Tibial nerve (tissue), 4 donors: Measurements from ENCODE around the gene MLLT10. TPM values are rescaled to one million over a fixed set of nuclear protein-coding genes. Genes with fewer than 3 reads are reported as not detected.

Source experiments
- DNase-seq, 2 donors: peaks; one replicate each; pipeline ENCODE4 v3.0.0-alpha.2; 2019; ENCODE audit warnings: low spot score in 2 of 2
- H3K27ac ChIP-seq, 4 donors: fragments of 200-600 bp; sonication (generic) in 3 of 4; one replicate each; pipeline ENCODE4 v1.5.1; 2017 to 2019; ENCODE audit warnings: mild to moderate bottlenecking in 1 of 4
- H3K27me3 ChIP-seq, 2 donors: fragments of 200-600 bp; sonication (generic) in 1 of 2; one replicate each; pipeline versions ENCODE4 v1.5.1 to v1.6.0; 2017 to 2019
- H3K36me3 ChIP-seq, 3 donors: fragments of 200-600 bp; sonication (generic); one replicate each; pipeline ENCODE4 v1.5.1; 2018 to 2019
- H3K4me1 ChIP-seq, 4 donors: fragments of 200-600 bp; sonication (generic) in 3 of 4; one replicate each; pipeline ENCODE4 v1.5.1; 2017 to 2019
- H3K4me3 ChIP-seq, 4 donors: fragments of 200-600 bp; sonication (generic) in 3 of 4; one replicate each; pipeline ENCODE4 v1.5.1; 2017 to 2019; ENCODE audit warnings: mild to moderate bottlenecking in 1 of 4, moderate library complexity in 1 of 4
- H3K9me3 ChIP-seq, 4 donors: fragments of 200-600 bp; sonication (generic) in 3 of 4; one replicate each; pipeline ENCODE4 v1.5.1; 2017 to 2019
- EP300 ChIP-seq, 2 donors: sonication (generic); formaldehyde crosslinking; IDR thresholded peaks; one replicate each; pipeline ENCODE4 v1.6.1; 2017; ENCODE audit warnings: antibody characterized with exemption in 2 of 2, mild to moderate bottlenecking in 1 of 2
- POLR2A ChIP-seq, 2 donors: fragments of 450-650 bp; IDR thresholded peaks; one replicate each; pipeline ENCODE4 v1.6.1; 2017; ENCODE audit warnings: antibody characterized with exemption in 2 of 2, mild to moderate bottlenecking in 2 of 2, moderate library complexity in 2 of 2
- WGBS, 2 donors: methylation state at CpG; one replicate each; pipeline ENCODE4 v1.1.5; 2018; 5-methylcytosine and 5-hydroxymethylcytosine counted together
- total RNA-seq, 4 donors: library from RNA; depleted of rRNA; stranded (reverse); fragments of >200 nt; gene quantifications; one replicate each; pipeline ENCODE4 v1.1.0, GENCODE V29; 2016
- TF ChIP-seq, protein P1 (sequence below), 5 experiments: fragments of 200-600 bp in 3 of 5; fragments of 450-650 bp in 2 of 5; sonication (generic) in 3 of 5; IDR thresholded peaks; one replicate each; pipeline ENCODE4 v1.5.1; 2016 to 2019; ENCODE audit warnings: antibody characterized with exemption in 5 of 5, mild to moderate bottlenecking in 3 of 5, moderate library complexity in 2 of 5

MLLT10 gene
- total RNA-seq, 4 donors from 2014 or later = 40.6 to 60.9 (median 47.5) TPM

- H3K27ac ChIP-seq = peak overlapping the region; percentile 74 to 90 (median 82)
- WGBS, 2 donors = 0% methylated on average over 35 to 40 of the region's 42 CpGs
- TF ChIP-seq POLR2A (IDR thresholded peaks at IDR 0.05) = no peak
- TF ChIP-seq, protein P1, sequence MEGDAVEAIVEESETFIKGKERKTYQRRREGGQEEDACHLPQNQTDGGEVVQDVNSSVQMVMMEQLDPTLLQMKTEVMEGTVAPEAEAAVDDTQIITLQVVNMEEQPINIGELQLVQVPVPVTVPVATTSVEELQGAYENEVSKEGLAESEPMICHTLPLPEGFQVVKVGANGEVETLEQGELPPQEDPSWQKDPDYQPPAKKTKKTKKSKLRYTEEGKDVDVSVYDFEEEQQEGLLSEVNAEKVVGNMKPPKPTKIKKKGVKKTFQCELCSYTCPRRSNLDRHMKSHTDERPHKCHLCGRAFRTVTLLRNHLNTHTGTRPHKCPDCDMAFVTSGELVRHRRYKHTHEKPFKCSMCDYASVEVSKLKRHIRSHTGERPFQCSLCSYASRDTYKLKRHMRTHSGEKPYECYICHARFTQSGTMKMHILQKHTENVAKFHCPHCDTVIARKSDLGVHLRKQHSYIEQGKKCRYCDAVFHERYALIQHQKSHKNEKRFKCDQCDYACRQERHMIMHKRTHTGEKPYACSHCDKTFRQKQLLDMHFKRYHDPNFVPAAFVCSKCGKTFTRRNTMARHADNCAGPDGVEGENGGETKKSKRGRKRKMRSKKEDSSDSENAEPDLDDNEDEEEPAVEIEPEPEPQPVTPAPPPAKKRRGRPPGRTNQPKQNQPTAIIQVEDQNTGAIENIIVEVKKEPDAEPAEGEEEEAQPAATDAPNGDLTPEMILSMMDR (IDR thresholded peaks at IDR 0.05) = no peak
- TF ChIP-seq EP300 (IDR thresholded peaks at IDR 0.05) = no peak
- no peaks in the 10 kb centered on the region for H3K9me3 ChIP-seq
- H3K4me1 ChIP-seq = peaks cover 0 to 34% (median 10%) of the 10 kb centered on the region in 4 donors
- H3K36me3 ChIP-seq = no peaks in the 10 kb centered on the region
- no peak for DNase-seq
- no peaks in the 10 kb centered on the region for H3K27me3 ChIP-seq
- peak overlapping the region; percentile 53 to 73 (median 70) for H3K4me3 ChIP-seq
Observed at GRCh38 chr10:21495002-21495751, 38.9 kb upstream of the MLLT10 start.

DNA sequence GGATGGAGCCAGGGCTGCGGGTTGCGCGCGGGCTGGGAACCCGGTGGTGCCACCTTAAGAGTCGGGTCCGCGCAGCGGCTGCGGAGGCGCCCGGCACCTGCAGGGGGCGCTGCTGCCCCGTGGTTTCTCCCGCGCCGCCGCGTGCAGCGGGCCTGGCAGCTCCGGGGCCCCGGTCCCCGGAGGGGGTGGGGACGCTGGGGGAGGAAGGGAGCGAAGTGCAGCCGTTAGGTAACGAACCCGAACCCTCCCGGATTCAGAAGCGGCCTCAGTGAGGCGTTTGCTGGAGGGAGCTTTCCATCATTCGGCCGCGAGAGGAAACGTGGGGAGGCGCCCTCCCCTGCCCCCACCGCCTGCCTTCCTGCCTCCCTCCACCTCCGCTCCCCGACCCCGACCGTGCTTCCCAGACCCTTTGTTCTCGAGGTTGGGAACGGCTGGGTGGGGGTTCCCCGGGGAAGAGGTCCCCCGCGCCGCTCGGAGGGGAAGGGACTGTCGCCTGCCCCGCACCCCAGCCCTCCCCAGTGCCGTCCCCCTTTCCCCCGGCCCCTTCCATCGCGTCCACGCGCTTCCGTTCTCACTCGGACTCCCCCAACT, 38.2 kb upstream of the MLLT10 start:
- Histone ChIP-seq H3K4me1 (peaks cover 0 to 39% (median 10%) of the 10 kb centered on the region in 4 donors), H3K27me3 (no peaks in the 10 kb centered on the region), H3K36me3 (no peaks in the 10 kb centered on the region), H3K9me3 (no peaks in the 10 kb centered on the region), H3K4me3 (peak overlapping the region; percentile 53 to 73 (median 70)), H3K27ac (peak overlapping the region; percentile 74 to 90 (median 82))
- DNase-seq = peak; percentile 74 to 80
- TF ChIP-seq EP300 (IDR thresholded peaks at IDR 0.05) (peak in 1 of 2 donors; percentile 63), POLR2A (IDR thresholded peaks at IDR 0.05) (no peak)
- TF ChIP-seq, protein P1 (IDR thresholded peaks at IDR 0.05) = peak; percentile 97 to 99 (median 98)
- WGBS, 2 donors = 0 to 2% methylated on average over 18 to 33 of the region's 58 CpGs

DNA sequence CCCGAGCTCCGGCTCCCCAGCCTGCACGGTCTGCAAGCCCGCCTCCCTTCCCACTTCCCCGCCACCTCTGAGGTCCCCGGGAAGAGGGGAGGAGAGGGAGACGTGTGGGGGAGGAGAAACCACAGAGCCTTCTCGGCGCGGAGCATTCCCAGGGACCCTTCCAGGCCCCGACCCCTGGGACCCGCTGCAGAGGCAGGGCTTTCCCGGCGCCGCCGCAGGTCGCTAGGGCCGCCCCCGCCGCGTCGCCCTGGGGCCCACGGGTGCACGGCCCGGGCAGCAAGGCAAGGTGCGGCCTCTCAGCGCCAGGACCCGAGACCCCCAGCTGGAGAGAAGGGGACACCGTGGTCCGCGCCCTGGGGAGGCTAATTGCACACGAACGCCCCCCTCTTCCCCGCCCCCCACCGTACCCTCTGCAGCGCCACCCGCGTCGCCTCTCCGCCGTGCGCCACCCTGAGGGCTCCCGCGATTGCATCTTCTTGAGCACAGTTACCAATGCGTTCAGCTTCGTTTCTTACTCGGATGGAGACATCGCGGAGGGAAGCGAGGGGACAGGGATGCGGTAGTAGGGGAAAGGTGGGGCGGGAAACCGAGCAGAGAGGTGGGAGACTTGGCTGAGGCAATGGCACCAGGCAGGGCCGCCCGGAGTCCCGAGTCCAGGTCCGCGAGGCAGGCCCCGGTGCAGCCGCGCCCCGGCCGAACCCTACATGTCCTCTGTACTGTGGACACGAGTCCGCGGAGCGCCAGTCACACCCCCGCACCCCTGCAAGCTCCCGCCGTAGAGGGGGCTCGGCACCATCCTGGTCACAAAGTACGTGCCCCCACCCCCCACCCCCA, 37.5 kb upstream of the MLLT10 start:
- H3K4me1 ChIP-seq = peaks cover 0 to 42% (median 10%) of the 10 kb centered on the region in 4 donors
- no peaks in the 10 kb centered on the region for H3K9me3 ChIP-seq
- H3K27me3 ChIP-seq = no peaks in the 10 kb centered on the region
- H3K4me3 ChIP-seq = peak overlapping the region; percentile 53 to 73 (median 70)
- no peaks in the 10 kb centered on the region for H3K36me3 ChIP-seq
- 0 to 1% methylated on average over 45 to 50 of the region's 72 CpGs for WGBS, 2 donors
- peak overlapping the region; percentile 74 to 90 (median 82) for H3K27ac ChIP-seq
- TF ChIP-seq, protein P1 (IDR thresholded peaks at IDR 0.05) = peak in 3 of 5 experiments; percentile 15 to 19 (median 18)
- TF ChIP-seq EP300 (IDR thresholded peaks at IDR 0.05) = no peak
- peak in 1 of 2 donors; percentile 46 for DNase-seq

- TF ChIP-seq, protein P1 (IDR thresholded peaks at IDR 0.05) = no peak
- TF ChIP-seq EP300 (IDR thresholded peaks at IDR 0.05) = peak in 1 of 2 donors; percentile 81
- peak in 1 of 2 donors; percentile 31 for TF ChIP-seq POLR2A (IDR thresholded peaks at IDR 0.05)
- DNase-seq = peak; percentile 77 to 80
- Histone ChIP-seq H3K4me1 (peaks cover 0 to 42% (median 10%) of the 10 kb centered on the region in 4 donors), H3K27ac (peak overlapping the region; percentile 74 to 90 (median 82)), H3K9me3 (no peaks in the 10 kb centered on the region), H3K36me3 (no peaks in the 10 kb centered on the region), H3K4me3 (peak overlapping the region; percentile 53 to 73 (median 70)), H3K27me3 (no peaks in the 10 kb centered on the region)
- 5 to 8% methylated on average over 10 to 24 of the region's 37 CpGs for WGBS, 2 donors
Observed at GRCh38 chr10:21497177-21497807, 36.7 kb upstream of the MLLT10 start.
